Prostate gland (tissue), 2 donors: ENCODE data around the gene ALDH8A1.

Experiments
- CTCF ChIP-seq, 4 experiments: fragments of 200-600 bp in 2 of 4; fragments of 450-650 bp in 2 of 4; sonication (generic) in 2 of 4; IDR thresholded peaks; 1 replicate in 3 of 4; 2 replicates in 1 of 4; pipeline ENCODE4 v1.5.1; 2016 to 2019; ENCODE audit warnings: antibody characterized with exemption in 4 of 4, mild to moderate bottlenecking in 2 of 4, moderate library complexity in 2 of 4
- POLR2A ChIP-seq: fragments of 450-650 bp; IDR thresholded peaks from one replicate; pipeline ENCODE4 v1.6.1; 2016; ENCODE audit warnings: antibody characterized with exemption, mild to moderate bottlenecking

- no peak for TF ChIP-seq CTCF (IDR thresholded peaks at IDR 0.05)
- no peak for TF ChIP-seq POLR2A
These were observed 81.1 kb downstream of the ALDH8A1 start for GRCh38 chr6:134868812-134869211.
